AG09319 (cell line): ENCODE data around the gene PRSS36.

ENCODE experiments used
- DNase-seq: peaks from one replicate; pipeline ENCODE4 v3.0.0-alpha.2; 2010; ENCODE audit warnings: low read depth; ENCODE audit errors: extremely low read depth
- TF ChIP-seq, protein P1 (sequence below): IDR thresholded peaks from 2 replicates; pipeline ENCODE4 v1.5.1; 2011; ENCODE audit warnings: low read depth, mild to moderate bottlenecking, inconsistent platforms, low read length, moderate library complexity

The PRSS36 gene

DNA sequence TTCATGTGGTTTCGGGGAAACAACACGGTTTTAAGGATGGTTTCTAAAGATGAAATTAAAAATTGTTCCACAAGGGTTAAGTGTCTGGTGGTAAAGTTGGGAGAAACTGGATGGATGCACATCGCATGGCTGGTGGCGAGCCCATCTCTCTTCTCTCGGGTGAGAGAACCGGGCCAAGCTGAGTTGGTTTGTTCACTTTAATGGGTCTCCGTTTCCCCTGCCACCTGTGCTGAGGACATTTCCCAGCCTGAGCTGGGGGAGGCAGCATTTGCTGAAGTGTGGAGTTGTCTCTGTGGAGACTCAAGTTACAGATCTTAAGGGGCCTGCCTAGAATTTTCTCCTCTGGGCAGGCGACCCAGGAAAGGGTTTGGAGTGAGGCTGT lies 37.9 kb upstream of the PRSS36 start:
- TF ChIP-seq, protein P1, sequence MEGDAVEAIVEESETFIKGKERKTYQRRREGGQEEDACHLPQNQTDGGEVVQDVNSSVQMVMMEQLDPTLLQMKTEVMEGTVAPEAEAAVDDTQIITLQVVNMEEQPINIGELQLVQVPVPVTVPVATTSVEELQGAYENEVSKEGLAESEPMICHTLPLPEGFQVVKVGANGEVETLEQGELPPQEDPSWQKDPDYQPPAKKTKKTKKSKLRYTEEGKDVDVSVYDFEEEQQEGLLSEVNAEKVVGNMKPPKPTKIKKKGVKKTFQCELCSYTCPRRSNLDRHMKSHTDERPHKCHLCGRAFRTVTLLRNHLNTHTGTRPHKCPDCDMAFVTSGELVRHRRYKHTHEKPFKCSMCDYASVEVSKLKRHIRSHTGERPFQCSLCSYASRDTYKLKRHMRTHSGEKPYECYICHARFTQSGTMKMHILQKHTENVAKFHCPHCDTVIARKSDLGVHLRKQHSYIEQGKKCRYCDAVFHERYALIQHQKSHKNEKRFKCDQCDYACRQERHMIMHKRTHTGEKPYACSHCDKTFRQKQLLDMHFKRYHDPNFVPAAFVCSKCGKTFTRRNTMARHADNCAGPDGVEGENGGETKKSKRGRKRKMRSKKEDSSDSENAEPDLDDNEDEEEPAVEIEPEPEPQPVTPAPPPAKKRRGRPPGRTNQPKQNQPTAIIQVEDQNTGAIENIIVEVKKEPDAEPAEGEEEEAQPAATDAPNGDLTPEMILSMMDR, result no peak
- no peak for DNase-seq

DNA sequence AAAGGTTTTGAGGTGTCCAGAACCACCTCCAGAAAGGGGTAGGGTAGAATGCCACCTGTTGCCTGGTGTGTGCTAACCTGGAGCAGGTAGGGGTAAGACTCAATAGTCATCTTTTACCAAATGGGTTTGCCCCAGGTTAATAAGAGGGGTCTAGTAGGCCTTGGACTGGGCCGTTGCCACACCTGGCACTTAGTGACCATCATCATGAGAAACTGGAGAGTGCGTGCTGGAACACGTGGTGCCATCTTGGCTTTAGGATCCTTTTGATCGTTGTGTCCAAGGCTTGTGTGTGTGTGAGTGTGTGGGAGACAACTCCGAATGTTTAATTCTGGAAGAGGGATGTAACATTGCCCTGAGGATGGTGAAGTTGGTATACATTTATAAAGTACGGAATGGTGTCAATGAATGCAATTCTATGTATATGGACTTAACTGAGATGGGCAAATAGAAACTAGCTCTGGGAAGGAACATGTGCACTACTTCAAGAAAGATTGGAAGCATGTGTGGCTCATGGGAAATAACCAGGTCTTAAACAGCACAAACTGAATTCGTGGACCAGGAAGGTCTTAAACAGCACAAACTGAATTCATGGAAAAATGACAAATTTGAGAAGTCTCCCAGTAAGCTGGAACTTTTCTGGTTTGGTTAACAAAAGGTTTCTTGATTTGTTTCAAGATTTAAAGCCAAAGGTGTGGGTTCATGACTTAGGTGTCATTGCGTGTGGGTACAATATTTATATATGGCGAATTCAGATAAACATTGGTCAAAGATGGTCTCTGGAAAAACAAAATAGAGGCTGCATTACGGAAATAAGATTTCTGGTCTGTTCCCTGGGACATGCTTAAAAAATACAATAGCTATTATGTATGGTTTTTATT lies 37.3 kb upstream of the PRSS36 start:
- DNase-seq, result no peak
- TF ChIP-seq, protein P1, result no peak

DNA sequence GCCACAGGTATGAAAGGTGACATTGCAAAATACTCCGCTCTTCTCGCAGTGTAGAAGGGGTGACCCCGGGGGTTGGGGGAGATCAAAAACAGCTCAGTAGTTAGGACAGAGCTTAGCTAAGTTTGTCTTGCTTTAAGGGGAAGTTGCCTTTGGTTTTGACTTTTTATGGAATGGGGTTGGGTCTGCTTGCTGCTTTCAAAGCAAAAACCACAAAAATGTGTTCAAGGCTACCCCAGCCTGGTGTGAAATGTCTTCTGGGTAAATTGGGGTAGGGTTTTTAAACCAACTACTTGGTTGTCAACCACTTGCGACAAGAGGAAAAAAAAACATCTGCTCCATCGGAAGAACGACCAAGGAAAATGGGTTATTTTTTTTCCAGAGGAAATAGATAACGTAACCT lies 36.3 kb upstream of the PRSS36 start:
- TF ChIP-seq, protein P1, result no peak
- DNase-seq, result no peak

DNA sequence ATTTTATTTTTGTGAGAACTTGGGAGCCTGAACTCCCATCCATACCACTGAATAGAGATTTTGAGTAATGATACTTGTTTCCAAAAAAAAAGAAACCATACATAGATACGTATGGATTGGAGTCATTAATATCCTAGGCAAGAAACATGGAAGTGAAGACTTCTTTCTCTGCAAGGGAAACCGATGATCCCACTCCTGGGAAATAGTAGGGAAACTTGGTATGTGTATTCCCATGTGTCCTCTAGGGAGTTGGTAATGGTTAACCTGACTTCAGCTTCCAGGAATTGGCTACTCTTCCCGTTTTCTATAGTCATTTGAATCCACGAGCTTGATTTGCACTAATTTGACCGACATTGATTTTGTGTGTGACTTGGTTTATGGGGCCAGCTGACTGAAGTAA lies 35.5 kb upstream of the PRSS36 start:
- no peak for DNase-seq
- TF ChIP-seq, protein P1, result no peak

DNA sequence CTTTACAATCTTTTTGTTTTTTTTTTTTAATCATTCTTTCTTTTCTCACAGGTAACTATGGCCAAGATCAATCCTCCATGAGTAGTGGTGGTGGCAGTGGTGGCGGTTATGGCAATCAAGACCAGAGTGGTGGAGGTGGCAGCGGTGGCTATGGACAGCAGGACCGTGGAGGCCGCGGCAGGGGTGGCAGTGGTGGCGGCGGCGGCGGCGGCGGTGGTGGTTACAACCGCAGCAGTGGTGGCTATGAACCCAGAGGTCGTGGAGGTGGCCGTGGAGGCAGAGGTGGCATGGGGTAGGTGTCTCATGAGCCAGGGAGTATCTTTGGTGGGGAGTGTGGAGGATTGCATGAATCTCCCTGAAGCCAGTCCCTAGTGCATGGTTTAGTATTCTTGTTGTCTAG lies 35.0 kb upstream of the PRSS36 start:
- DNase-seq, result no peak
- TF ChIP-seq, protein P1, result no peak

DNA sequence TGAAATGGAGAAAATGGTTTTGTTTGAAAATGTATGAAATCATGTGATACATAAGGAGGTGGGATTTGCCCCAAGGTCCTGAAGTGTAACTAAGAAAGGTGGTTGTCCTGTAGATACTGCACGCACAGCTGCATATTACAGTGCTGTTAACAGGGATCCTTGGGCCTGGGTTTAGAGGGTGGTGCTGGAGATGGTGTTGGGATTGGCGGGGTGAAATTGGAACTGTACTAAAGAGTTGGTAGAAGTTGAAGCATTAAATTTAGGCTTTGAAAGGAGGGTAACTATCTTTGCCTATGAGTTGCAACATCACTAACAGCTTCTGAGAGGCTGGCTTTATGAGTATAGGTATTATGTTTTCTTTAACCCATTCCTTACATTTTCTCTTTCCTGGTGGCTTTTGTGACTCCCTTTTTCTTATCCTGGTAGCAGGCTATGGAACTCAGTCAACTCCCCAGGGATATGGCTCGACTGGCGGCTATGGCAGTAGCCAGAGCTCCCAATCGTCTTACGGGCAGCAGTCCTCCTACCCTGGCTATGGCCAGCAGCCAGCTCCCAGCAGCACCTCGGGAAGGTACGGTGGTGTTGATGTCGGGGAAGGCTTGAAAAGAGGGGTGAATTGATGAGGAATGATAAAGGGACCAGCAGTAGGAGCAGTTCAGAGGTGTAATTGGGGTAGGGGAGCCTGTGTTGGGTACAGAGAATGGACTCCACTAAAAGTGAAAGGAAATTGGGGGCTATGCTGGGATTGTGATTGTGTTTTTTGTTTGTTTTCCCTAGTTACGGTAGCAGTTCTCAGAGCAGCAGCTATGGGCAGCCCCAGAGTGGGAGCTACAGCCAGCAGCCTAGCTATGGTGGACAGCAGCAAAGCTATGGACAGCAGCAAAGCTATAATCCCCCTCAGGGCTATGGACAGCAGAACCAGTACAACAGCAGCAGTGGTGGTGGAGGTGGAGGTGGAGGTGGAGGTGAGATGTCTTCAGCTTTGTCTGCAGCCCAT lies 33.9 kb upstream of the PRSS36 start:
- no peak for DNase-seq
- TF ChIP-seq, protein P1, result no peak

DNA sequence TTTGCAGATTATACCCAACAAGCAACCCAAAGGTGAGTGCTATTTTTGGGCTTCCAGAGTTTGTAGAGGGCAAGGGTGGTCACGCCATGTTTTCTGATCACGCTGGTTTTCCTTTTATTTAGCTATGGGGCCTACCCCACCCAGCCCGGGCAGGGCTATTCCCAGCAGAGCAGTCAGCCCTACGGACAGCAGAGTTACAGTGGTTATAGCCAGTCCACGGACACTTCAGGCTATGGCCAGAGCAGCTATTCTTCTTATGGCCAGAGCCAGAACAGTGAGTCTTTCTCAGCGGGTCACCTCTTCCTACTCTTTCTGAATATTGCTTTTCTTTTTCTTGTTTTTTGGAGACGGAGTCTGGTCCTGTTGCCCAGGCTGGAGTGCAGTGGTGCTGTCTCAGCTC lies 32.5 kb upstream of the PRSS36 start:
- TF ChIP-seq, protein P1, result no peak
- no peak for DNase-seq
